Ishikawa (cell line): ENCODE data around the gene PCCA.

ENCODE experiments used
- EGR1 ChIP-seq: IDR thresholded peaks from 2 replicates; pipeline ENCODE4 v1.6.1; 2012
- EP300 ChIP-seq: IDR thresholded peaks from 2 replicates; pipeline ENCODE4 v1.6.1; 2012; ENCODE audit warnings: borderline replicate concordance
- FOXM1 ChIP-seq: IDR thresholded peaks from 2 replicates; pipeline ENCODE4 v1.6.1; 2012; ENCODE audit warnings: low read depth, borderline replicate concordance
- RAD21 ChIP-seq: IDR thresholded peaks from 2 replicates; pipeline ENCODE4 v1.6.1; 2012; ENCODE audit warnings: low read depth
- TAF1 ChIP-seq: IDR thresholded peaks from 2 replicates; pipeline ENCODE4 v1.6.1; 2012; ENCODE audit warnings: low read depth, mild to moderate bottlenecking
- TCF12 ChIP-seq: IDR thresholded peaks from 2 replicates; pipeline ENCODE4 v1.6.1; 2012; ENCODE audit warnings: low read depth
- TEAD4 ChIP-seq: IDR thresholded peaks from 2 replicates; pipeline ENCODE4 v1.6.1; 2012
- USF1 ChIP-seq: IDR thresholded peaks from 2 replicates; pipeline ENCODE4 v1.6.1; 2012
- TF ChIP-seq, protein P1 (sequence below): IDR thresholded peaks from 2 replicates; pipeline ENCODE4 v1.6.1; 2012; ENCODE audit warnings: low read depth, mild to moderate bottlenecking
- TF ChIP-seq, protein P2 (sequence below): IDR thresholded peaks from 2 replicates; pipeline ENCODE4 v1.6.1; 2012

- TF ChIP-seq, protein P1, sequence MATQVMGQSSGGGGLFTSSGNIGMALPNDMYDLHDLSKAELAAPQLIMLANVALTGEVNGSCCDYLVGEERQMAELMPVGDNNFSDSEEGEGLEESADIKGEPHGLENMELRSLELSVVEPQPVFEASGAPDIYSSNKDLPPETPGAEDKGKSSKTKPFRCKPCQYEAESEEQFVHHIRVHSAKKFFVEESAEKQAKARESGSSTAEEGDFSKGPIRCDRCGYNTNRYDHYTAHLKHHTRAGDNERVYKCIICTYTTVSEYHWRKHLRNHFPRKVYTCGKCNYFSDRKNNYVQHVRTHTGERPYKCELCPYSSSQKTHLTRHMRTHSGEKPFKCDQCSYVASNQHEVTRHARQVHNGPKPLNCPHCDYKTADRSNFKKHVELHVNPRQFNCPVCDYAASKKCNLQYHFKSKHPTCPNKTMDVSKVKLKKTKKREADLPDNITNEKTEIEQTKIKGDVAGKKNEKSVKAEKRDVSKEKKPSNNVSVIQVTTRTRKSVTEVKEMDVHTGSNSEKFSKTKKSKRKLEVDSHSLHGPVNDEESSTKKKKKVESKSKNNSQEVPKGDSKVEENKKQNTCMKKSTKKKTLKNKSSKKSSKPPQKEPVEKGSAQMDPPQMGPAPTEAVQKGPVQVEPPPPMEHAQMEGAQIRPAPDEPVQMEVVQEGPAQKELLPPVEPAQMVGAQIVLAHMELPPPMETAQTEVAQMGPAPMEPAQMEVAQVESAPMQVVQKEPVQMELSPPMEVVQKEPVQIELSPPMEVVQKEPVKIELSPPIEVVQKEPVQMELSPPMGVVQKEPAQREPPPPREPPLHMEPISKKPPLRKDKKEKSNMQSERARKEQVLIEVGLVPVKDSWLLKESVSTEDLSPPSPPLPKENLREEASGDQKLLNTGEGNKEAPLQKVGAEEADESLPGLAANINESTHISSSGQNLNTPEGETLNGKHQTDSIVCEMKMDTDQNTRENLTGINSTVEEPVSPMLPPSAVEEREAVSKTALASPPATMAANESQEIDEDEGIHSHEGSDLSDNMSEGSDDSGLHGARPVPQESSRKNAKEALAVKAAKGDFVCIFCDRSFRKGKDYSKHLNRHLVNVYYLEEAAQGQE = no peak
- TF ChIP-seq, protein P2, sequence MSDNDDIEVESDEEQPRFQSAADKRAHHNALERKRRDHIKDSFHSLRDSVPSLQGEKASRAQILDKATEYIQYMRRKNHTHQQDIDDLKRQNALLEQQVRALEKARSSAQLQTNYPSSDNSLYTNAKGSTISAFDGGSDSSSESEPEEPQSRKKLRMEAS = no peak
- no peak for TF ChIP-seq EP300
- no peak for TF ChIP-seq TEAD4
- TF ChIP-seq TAF1 = no peak
- TF ChIP-seq TCF12 = no peak
- no peak for TF ChIP-seq EGR1
- no peak for TF ChIP-seq FOXM1
- no peak for TF ChIP-seq USF1
- TF ChIP-seq RAD21 = no peak
Observed at GRCh38 chr13:100432611-100433010, 343.7 kb downstream of the PCCA start.
